Urothelium cell line (cell line): ENCODE results near the gene HIBCH.
"Not testable (repeated sequence)": the region's sequence is repeated elsewhere in the genome, so short reads cannot be mapped to it uniquely, and the experiment has no call there.

Experiments used
- DNase-seq: peaks from one replicate; pipeline ENCODE4 v3.0.0; 2011; ENCODE audit warnings: low spot score, mixed read lengths
- FAIRE-seq: peaks from 2 replicates; lab custom pipeline; 2011; peaks lifted over from hg19 to GRCh38; lab: Jason Lieb, UNC

The HIBCH gene

GRCh38 chr2:190319555-190320498, at the start of gene HIBCH:
HIBCH (minus strand) TSS chr2:190319826; CDS start chr2:190319750, 76 bp downstream.
- FAIRE-seq (peak; percentile 98), DNase-seq (peak; percentile 96)

GRCh38 chr2:190367091-190367490, 47.5 kb upstream of the HIBCH start:
- no peak for FAIRE-seq
- DNase-seq, result no peak

DNA sequence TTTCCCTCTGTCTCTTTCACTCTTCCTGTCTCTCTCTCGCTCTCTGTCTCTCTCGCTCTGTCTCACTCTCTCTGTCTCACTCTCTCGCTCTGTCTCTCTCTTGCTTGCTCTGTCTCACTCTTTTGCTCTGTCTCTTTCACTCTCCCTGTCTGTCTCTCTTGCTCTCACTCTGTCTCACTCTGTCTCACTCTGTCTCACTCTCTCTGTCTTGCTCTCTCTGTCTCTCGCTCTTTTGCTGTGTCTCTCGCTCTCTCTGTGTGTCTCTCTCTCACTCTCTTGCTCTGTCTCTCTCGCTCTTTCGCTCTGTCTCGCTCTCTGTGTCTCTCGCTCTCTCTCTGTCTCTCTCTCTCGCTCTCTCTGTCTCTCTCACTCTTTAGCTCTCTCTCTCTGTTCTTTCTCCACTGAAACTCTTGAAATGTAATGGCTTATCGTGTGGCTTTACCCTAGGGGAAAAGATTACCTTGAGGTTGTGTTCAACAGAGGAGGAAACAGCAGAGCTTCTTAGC, 46.7 kb upstream of the HIBCH start:
- DNase-seq (no peak), FAIRE-seq (no peak)

DNA sequence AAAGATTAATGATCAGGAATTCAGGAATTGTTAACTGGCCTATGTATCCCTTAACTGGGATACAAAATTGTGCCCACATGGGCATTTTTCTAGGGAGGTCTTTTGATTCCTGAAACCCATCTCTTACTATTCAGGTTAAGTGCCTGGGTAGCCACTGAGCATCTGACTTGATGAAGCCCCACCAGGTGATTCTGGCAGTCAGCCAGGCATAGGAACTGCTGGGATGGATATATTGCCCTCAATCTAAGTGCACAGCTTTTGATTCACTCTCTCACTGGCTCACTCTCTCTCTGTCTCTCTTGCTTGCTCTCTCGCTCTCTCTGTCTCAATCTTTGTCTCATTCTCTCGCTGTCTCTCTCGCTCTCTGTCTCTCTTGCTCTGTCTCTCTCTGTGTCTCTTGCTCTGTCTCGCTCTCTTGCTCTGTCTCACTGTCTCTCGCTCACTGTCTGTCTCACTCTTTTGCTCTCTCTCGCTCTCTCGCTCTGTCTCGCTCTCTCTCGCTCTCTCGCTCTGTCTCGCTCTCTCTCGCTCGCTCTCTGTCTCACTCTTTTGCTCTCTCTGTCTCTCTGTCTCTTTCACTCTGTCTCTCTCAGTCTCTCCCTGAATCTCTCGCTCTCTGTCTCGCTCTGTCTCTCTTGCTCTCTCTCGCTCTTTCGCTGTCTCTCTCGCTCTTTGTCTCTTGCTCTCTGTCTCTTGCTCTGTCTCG, 46.0 kb upstream of the HIBCH start:
- FAIRE-seq (no peak), DNase-seq (no peak)

DNA sequence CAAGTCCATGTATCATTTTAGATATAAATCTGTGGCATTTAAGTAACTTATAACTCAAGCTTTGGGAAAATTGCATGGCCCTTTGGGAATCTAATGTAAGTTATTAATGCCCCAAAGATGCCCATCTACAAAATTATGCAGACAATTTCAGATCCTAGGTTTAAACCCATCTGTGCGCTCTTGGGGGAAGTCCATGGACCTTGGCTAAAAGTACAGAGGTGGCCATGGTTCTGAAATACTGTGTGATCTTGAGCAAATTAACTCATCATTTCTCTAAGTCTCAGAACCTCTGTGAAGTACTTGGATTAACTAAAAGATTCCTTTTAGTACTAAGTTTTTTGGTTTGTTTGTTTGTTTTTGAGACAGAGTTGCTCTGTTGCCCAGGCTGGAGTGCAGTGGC, 43.3 kb upstream of the HIBCH start:
- DNase-seq (no peak), FAIRE-seq (no peak)

GRCh38 chr2:190361572-190361971, 41.9 kb upstream of the HIBCH start:
- FAIRE-seq, result no peak
- no peak for DNase-seq

DNA sequence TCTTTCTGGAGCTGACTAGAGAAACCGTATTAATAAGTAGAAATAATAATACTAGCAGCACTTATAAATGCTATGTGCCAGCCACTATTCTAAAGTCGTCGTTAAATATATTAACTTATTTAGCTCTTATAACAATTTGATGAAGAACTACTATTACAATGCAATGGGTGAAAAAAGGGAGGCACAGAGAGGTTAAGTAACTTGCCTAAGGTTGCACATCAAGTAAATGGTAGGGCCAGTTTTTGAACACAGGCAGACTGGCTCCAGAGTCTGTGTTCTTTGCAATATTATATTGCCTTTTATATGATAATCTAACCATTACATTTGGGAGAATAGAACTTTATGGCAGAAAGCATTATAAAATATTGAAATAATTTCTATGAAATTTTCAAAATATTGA, 41.3 kb upstream of the HIBCH start:
- DNase-seq, result no peak
- FAIRE-seq, result no peak

- no peak for DNase-seq
- FAIRE-seq, result no peak
These were observed 40.9 kb upstream of the HIBCH start for GRCh38 chr2:190360561-190360960.

DNA sequence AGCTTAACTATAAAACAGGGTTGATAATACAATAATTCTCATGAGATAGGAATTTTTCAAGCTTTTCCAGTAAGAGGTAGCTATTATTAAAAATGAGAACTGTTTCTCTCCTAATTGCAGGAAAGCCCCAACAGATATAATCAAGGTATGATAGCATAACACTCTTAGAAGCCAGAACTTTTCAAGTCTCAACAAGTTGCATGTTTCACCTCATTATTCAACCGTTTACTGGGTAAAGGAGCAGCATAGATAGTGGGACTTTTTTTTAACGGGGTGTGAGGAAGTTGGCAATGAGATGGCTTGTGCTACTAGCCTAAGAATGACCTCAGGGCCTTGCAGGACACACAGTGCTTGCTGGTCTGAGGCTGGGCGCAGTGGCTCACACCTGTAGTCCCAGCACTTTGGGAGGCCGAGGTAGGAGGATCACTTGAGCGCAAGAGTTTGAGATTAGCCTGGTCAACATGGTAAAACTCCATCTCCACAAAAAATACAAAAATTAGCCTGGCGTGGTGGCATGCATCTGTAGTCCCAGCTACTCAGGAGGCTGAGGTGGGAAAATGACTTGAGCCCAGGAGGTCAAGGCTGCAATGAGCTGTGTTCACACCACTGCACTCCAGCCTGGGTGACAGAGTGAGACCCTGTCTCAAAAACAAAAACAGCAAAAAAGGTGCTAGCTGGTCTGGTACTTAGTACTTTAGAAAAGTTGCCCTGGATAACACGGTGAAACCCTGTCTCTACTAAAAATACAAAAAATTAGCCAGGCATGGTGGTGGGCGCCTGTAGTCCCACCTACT, 39.2 kb upstream of the HIBCH start:
- DNase-seq, FAIRE-seq: not testable (repeated sequence)

- FAIRE-seq (no peak), DNase-seq (no peak)
These were observed 38.0 kb upstream of the HIBCH start for GRCh38 chr2:190357600-190357999.

DNA sequence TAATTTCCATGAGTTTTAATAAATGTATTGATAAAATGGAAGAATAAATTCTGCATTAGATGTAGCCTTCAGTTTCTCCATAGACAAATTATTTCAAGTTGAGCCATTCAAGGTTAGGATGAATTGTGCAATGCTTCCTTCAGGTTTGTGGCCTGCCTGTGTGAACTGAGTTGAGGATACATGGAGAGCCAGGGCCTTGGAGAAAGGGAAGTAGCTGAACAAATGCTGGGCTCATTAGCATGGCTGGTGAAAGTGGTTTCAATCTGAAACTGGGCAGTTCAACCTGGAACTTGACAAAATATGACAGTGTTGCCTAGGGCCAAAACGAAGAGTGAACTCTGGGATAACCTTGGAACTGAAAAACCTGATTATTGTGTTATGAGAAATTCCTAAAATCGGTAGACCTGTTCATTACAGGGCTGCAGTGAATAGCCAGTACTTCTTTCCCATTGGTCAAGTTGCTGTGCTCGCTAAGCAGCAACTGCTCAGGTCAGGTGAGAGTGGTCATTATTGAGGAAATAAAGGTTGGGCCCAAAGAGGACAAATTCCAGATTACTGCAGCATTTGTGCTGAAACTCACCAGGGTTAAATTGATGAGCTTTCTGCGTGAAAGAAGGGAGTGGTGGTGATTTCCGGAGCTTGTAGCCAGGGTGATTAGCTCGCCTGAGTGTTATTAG, 36.5 kb upstream of the HIBCH start:
- DNase-seq, result no peak

GRCh38 chr2:190354003-190354690, 34.5 kb upstream of the HIBCH start:
- DNase-seq, result no peak
- no peak for FAIRE-seq

More for the DNA sequence above, 36.5 kb upstream of the HIBCH start:
- no peak for FAIRE-seq

GRCh38 chr2:190353537-190353899, 33.9 kb upstream of the HIBCH start:
- FAIRE-seq, result no peak

GRCh38 chr2:190352668-190353536, 33.3 kb upstream of the HIBCH start:
- FAIRE-seq (no peak), DNase-seq (no peak)

More at GRCh38 chr2:190353537-190353899, 33.9 kb upstream of the HIBCH start:
- no peak for DNase-seq

DNA sequence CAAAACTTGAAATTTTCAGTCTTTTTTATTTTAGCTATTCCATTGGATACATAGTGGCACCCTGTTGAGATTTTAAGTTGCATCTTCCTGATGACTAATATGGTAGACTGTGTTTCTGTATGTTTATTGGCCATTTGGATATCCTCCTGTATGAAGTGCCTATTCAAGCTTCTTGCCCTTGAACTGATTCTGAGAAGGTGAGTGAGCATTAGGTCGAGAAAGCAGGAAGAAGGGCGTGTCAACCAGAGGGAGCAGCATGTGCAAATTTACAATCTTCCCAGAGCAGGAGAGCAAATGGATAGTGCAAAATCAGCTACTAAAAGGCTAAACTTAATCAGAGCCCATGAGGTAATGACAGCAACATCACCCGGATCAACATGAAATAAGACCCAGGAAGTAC, 32.3 kb upstream of the HIBCH start:
- FAIRE-seq (no peak), DNase-seq (no peak)

GRCh38 chr2:190350371-190350770, 30.7 kb upstream of the HIBCH start:
- DNase-seq (no peak), FAIRE-seq (no peak)

- FAIRE-seq (no peak), DNase-seq (peak; percentile 64)
These were observed 24.7 kb upstream of the HIBCH start for GRCh38 chr2:190344276-190344827.

DNA sequence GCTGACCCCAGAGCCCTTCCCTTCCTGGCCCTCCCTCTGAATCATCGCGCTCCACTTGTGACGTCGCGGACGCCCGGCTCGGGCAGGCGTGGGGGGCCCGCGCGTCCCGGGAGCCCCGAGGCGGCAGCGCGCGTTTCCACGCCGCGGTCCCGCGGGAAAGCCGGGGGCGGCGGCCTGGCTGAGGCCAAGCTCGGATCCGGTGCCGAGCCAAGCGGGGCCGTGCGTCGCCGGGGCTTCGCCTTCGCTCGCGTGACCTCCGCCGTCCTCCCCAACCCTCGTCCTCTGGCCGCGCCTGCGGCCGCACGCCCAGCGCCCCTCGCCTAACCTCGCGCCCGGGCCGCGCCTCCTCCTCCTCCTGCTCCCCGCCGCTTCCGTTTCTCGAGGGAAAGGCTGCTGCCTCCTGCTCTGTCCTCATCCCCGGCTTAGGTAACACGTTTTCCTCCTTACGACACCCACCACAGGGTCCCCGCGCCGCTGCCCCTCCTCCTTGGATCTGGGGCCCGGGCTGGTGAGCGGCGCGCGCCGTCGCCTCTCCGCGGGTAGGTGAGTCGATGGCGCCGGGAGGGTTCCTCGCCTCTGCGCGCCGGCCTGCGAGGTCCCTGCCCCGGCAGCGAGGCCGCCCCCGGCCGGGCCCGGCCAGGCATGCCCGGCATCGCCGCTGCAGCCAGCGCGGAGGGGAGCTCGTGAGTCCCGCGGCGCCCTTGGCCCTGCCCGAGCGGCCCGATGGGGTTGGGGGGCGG, 24.1 kb upstream of the HIBCH start, which contains the start of gene INPP1:
INPP1 (plus strand) TSS at position 54 of the 740 bp plus-strand sequence. CDS start 16,514 bp downstream, outside the sequence.
- FAIRE-seq (no peak), DNase-seq (peak; percentile 68)
